ENCODE data around the gene AKT1.

AKT1 gene

GRCh38 chr14:104786091-104786586 lies 9.4 kb downstream of the AKT1 start:
- H3K27ac ChIP-seq = no peak overlapping the region
- TF ChIP-seq, protein P1, sequence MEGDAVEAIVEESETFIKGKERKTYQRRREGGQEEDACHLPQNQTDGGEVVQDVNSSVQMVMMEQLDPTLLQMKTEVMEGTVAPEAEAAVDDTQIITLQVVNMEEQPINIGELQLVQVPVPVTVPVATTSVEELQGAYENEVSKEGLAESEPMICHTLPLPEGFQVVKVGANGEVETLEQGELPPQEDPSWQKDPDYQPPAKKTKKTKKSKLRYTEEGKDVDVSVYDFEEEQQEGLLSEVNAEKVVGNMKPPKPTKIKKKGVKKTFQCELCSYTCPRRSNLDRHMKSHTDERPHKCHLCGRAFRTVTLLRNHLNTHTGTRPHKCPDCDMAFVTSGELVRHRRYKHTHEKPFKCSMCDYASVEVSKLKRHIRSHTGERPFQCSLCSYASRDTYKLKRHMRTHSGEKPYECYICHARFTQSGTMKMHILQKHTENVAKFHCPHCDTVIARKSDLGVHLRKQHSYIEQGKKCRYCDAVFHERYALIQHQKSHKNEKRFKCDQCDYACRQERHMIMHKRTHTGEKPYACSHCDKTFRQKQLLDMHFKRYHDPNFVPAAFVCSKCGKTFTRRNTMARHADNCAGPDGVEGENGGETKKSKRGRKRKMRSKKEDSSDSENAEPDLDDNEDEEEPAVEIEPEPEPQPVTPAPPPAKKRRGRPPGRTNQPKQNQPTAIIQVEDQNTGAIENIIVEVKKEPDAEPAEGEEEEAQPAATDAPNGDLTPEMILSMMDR (conservative IDR thresholded peaks at IDR 0.05) = no peak
- TF ChIP-seq ZFX (IDR thresholded peaks at IDR 0.05) = no peak

- TF ChIP-seq, protein P1 (conservative IDR thresholded peaks at IDR 0.05) = no peak
- TF ChIP-seq ZFX (IDR thresholded peaks at IDR 0.05) = no peak
These were observed 9.9 kb downstream of the AKT1 start for GRCh38 chr14:104785708-104786080.

GRCh38 chr14:104784846-104785707 lies 10.5 kb downstream of the AKT1 start:
- H3K27ac ChIP-seq = no peak overlapping the region
- TF ChIP-seq, protein P1 (conservative IDR thresholded peaks at IDR 0.05) = no peak
- no peak for TF ChIP-seq ZFX (IDR thresholded peaks at IDR 0.05)

More at GRCh38 chr14:104785708-104786080, 9.9 kb downstream of the AKT1 start:
- H3K27ac ChIP-seq = no peak overlapping the region

DNA sequence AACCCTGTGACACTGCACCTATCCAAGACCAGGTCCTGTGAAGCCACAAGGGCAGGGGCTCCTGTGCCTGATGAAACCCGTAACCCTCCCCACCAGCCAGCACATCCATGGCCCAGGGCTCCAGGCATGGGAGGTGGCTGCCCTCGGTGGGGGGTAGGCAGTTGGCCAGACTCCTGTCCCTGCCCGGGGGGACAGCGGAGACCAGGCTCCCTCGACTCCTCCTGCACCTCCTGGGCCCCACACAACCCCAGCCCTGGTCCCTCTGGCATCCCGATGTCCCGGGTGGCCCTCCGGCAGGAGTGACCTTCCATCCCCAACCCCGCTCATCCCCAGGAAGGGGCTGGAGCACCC lies 11.4 kb downstream of the AKT1 start:
- no peak overlapping the region for H3K27ac ChIP-seq
- TF ChIP-seq, protein P1 (conservative IDR thresholded peaks at IDR 0.05) = no peak
- no peak for TF ChIP-seq ZFX (IDR thresholded peaks at IDR 0.05)

- H3K27ac ChIP-seq = no peak overlapping the region
- TF ChIP-seq, protein P1 (conservative IDR thresholded peaks at IDR 0.05) = no peak
- no peak for TF ChIP-seq ZFX (IDR thresholded peaks at IDR 0.05)
These were observed 11.9 kb downstream of the AKT1 start for GRCh38 chr14:104783484-104784217.

DNA sequence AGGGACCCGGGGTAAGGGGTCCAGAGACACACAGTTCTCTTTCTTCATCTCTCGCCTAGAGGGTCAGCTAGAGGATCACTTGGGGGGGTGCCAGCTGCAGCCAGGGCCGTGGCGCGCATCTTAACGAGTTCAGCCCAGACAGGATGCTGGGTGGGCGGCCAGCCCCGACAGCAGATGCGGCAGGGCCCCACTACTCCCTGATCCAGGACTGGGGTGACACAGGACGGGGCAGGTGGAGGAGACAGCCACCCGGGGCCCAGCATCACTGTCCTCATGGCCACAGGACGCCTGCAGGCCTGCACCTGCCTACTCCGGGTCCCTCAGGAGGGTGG lies 12.8 kb downstream of the AKT1 start:
- TF ChIP-seq, protein P1 (conservative IDR thresholded peaks at IDR 0.05) = no peak
- no peak for TF ChIP-seq ZFX (IDR thresholded peaks at IDR 0.05)
- H3K27ac ChIP-seq = no peak overlapping the region
